HL-60 (cell line): Measurements from ENCODE around the gene NAIF1.

Experiments
- DNase-seq, 2 experiments: peaks; one replicate each; pipeline ENCODE4 v3.0.0-alpha.2; 2010 to 2020; ENCODE audit warnings: low read depth in 1 of 2, low spot score in 1 of 2
- H3K27ac ChIP-seq: fragments of 250-450 bp; sonication (Bioruptor Pico); replicated peaks from 2 replicates; pipeline ENCODE4 v1.5.1; 2020; ENCODE audit warnings: mild to moderate bottlenecking, moderate library complexity
- H3K27me3 ChIP-seq: fragments of 250-450 bp; sonication (Bioruptor Pico); 2 replicates; pipeline ENCODE4 v1.5.1; 2021; ENCODE audit warnings: mild to moderate bottlenecking, moderate library complexity; ENCODE audit not compliant: insufficient read depth, poor library complexity, severe bottlenecking
- H3K4me3 ChIP-seq: replicated peaks from 2 replicates; pipeline ENCODE4 v1.5.1; 2011; ENCODE audit warnings: mild to moderate bottlenecking, control low read depth, low read length; ENCODE audit not compliant: insufficient read depth
- CTCF ChIP-seq: IDR thresholded peaks from one replicate; pipeline ENCODE4 v1.5.1; 2011; ENCODE audit warnings: low read length, control low read depth, inconsistent platforms; ENCODE audit not compliant: insufficient read depth
- GABPA ChIP-seq: IDR thresholded peaks from 2 replicates; pipeline ENCODE4 v1.6.1; 2012; ENCODE audit warnings: low read depth
- POLR2AphosphoS5 ChIP-seq: IDR thresholded peaks from 2 replicates; pipeline ENCODE4 v1.6.1; 2012; ENCODE audit warnings: low read depth
- REST ChIP-seq: IDR thresholded peaks from 2 replicates; pipeline ENCODE4 v1.6.1; 2012; ENCODE audit warnings: low read depth; ENCODE audit not compliant: insufficient replicate concordance
- SPI1 ChIP-seq: IDR thresholded peaks from 2 replicates; pipeline ENCODE4 v1.6.1; 2012; ENCODE audit warnings: low read depth, mild to moderate bottlenecking, borderline replicate concordance

Gene NAIF1

GRCh38 chr9:128056086-128056485 is 11.0 kb downstream of the NAIF1 start:
- TF ChIP-seq GABPA (no peak), POLR2AphosphoS5 (no peak), SPI1 (no peak), REST (no peak), CTCF (no peak)
- H3K4me3 ChIP-seq, result no peak overlapping the region
- H3K27me3 ChIP-seq, result no peaks in the 10 kb centered on the region
- H3K27ac ChIP-seq, result no peak overlapping the region
- DNase-seq, result no peak

- TF ChIP-seq REST, result no peak
- peak; percentile 39; the same call in 1 of the 2 replicates for TF ChIP-seq SPI1
- peak in 1 of 2 experiments; percentile 40 for DNase-seq
- Histone ChIP-seq H3K27me3 (no peaks in the 10 kb centered on the region), H3K27ac (no peak overlapping the region), H3K4me3 (no peak overlapping the region)
These were observed 11.6 kb downstream of the NAIF1 start for GRCh38 chr9:128055344-128056040.

GRCh38 chr9:128054087-128054486 is 13.0 kb downstream of the NAIF1 start:
- Histone ChIP-seq H3K27me3 (no peaks in the 10 kb centered on the region), H3K27ac (peak overlapping the region; percentile 55; the same call in 1 of the 2 replicates), H3K4me3 (no peak overlapping the region)
- no peak for DNase-seq
- TF ChIP-seq POLR2AphosphoS5 (no peak), REST (no peak), SPI1 (0 out of 2 replicates have a peak, but pooled peaks have one; percentile 23), CTCF (no peak)
